ENCODE measurements around the gene MICAL2.

Gene MICAL2

DNA sequence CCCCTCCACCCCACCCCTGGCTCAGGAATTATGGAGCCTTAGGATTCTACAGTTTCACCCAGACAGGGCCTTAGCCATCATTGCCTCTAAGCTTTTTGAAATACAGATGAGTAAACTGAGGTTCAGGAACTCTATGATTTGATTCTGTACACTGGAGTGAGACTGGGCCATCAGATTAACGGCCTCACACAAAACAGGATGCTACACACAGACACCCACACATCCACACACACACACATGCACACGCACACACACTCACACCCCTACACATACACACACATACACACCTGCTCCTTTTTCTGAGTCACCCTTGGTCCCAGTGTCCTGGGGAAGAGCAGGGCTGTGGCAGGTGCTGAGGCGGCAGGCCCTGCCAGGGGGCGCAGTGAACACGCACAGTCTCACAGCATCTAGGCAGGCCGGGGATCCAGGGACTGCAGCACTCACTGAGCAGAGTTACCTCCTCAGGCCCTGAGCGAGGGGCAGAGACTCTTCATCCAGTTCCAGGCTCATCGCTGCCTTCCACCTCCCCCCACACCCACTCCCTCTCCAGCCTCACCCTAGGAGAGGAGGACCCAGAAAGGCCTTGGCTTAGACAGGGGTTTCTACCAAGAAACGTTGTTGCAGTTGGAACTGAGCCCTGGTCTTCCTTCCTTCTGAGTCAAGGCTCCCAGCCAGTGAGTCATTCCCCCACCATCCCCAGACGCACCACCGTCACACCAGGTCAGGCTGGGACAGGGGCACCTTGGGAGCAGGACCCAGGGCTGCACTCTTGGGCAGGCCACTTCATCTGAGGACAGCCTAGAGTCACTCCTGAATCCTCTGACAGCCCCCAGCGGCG, 177.2 kb downstream of the MICAL2 start:
- DNase-seq (ENCODE audit: low spot score), result peak; percentile 91

DNA sequence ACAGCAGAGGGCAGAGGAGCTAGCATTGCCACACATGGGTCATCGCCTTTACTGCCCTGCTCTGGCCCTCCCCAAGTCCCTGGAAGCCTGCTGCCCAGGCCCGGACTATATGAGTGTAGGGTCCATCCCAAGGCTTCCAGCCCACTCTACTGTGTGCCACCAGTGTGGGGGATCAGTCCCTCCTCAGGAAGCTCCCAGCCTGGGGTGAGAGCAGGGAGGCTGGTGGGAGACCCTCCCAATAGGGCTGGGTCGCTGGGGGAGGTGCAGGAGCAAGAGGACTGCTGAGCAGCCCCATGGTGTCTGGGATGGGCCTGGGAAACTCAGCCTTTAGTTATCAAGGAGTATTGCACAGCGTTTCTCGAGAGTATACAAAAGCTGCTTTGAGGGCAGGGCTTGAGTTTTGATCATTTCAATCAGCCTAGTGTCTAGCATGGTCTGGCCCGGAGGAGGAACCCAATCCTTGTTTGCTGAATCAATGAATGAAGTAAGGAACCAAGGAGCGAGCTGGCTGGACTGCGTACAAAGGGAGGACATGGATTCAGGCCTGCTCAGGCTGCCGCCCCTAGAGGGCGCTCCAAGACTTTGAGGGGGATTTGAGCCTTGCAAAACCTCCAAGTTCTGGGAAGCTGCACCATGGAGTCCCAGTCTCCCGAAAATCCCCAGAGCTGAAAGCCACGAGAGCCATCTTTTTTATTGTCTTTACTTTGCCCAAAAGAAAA, 178.0 kb downstream of the MICAL2 start:
- DNase-seq (ENCODE audit: low spot score), result peak; percentile 94

DNA sequence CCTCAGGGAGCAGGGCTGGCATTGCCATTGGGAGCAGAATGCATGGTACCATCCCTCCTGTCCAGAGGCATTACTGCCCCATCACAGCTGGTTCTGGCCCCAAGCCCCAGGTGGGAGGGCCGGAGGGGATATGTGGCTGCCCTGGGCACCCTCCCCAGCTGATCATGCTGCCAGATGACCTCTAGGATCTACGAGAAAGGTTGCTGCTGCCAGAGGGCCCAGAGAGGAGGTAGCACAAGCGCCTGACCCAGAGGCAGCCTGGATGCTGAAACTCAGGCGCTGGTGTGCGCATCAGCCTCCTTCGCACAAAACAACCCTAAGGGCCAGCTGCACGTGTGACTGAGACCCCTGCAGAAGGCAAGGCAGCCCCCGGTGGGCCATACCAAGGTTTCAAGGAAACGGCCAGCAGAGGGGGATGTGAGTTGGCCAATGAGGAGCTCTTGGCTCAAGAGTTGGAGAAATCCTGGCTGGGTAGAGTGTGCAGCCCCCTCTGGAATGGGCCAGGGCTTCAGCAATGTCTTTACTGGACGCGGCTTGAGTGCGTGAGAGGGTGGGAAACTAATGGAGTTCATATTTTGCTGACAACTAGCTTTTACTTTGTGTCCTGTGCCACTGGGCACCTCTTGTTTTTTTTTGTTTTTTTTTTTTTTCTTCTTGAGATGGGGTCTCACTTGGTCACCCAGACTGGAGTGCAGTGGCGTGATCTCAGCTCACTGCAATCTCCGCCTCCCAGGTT, 178.7 kb downstream of the MICAL2 start:
- DNase-seq (ENCODE audit: low spot score), result peak; percentile 1

DNA sequence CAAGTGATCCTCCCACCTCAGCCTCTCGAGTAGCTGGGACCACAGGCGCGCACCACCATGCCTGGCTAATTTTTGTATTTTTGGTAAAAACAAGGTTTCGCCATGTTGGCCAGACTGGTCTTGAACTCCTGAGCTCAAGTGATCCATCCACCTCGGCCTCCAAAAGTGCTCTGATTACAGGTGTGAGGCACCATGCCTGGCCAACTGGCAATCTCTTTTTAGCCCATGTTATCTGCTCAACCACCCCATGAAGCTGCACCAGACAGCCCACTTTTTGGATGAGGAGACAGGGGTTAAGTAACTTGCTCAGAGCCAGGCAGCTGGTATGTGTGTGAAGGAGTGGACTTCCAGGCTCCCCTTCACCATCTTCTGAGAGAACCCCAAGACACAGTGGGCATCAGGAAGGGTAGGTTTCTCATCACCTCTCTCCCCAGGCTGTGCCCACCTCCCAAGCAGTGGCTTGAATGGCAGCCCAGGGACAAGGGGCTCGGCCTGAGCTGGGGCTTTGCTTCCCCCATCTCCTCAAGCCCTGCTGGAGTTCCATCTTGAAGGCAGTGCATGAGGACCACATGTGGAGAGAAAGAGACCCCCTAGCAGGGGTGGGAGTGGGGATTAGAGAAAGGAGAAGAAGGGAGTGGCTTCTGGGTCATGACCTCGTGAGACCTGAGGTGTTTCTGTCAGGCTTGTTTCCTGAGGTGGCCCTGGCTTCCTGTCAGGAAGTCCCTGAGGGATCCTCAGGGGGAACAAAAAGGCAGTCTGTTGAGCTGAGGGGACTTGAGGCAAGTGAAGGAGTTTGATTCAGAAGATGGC, 179.5 kb downstream of the MICAL2 start:
- no peak for DNase-seq (ENCODE audit: low spot score)

DNA sequence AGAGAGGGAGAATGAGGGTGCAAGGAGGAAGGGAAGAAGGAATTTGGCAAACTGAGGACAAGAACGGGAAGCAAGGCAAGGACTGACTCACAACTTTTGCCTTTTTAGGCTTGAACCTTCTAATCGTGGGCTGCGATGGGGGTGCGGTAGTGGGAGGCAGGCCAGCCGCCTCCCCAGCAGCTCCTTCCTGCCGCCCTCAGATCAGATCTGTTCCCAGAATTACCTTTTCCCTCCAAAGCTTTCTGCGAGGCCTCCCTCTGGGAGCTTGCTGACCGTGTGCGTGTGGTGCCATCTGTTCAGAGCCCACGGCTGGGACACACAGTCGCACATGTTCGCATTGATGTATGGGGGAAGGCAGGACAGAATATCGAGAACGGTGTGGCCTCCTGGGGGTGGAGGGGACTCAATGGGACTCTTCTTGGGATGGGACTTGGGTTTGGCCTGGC, 180.1 kb downstream of the MICAL2 start:
- DNase-seq (ENCODE audit: low spot score), result no peak

DNA sequence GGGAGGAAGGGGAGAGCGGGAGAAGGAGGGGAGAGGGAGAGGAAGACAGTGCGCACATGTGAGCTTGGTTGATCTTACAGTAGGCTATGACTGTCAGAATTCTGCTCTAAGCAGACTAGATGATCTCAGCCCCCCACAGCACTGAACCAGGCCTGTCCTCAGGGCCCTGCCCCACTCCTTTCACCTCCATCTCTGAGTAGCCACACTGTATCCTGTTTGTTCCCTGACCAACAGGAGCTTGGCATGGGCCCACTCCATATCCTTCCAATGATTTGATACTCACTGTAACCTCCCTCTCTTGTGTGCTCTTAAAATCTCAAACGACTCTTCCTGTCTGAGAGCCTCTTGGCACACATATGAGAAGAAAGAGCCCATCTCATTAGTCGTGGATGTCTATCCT, 180.9 kb downstream of the MICAL2 start:
- no peak for DNase-seq (ENCODE audit: low spot score)

DNA sequence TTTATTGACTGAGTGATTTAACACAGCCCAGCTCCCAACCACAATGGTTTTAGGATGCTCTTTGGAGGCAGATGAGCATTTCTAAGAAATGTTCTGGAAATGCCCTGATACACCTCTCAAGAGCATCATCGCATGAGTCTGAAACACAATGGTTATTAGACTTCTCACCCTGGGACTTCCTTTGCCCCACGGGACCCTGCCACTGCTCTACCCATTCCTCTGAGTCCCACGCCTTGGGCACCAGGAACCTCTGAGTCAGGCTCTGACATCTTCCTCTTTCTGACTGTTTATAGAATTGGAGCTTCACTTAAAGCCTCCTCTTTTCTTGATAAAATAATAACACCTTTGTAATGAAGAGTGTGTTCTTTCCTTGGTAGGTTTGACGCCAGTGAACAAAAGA, 181.4 kb downstream of the MICAL2 start:
- no peak for DNase-seq (ENCODE audit: low spot score)

DNA sequence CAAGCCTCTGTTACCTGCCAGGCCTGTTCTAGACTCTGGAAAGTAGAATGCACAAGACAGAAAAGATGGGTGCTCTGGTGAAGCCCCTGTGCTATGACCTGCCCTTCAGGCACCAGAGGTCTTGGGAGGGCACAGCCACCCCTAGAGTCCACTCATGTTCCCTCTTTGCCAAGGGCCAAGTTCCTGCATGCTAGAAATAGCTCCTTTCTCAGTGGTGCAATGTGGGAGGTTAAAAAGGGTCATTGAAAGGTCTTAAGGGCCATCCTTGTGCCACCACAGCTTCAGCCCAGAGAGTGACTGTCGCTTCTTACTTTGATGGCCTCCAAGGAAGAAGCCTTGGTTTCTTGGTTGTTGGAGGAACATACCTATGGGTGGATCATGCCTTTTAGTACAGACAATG, 182.4 kb downstream of the MICAL2 start:
- no peak for DNase-seq (ENCODE audit: low spot score)

DNA sequence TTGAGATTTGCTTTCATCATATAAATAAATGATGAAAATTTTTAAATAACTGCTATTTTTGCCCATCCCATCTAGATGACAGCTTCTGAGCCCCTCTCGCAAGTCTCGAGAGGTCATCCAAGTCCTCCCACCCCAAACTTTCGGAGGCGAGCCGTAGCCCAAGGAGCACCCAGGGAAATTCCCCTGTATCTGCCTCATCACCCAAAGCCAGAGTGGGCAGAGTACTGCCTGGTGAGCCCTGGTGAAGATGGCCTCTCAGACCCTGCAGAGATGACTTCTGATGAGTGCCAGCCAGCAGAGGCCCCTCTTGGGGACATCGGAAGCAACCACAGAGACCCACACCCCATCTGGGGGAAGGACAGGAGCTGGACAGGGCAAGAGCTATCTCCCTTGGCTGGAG, 183.1 kb downstream of the MICAL2 start:
- no peak for DNase-seq (ENCODE audit: low spot score)

DNA sequence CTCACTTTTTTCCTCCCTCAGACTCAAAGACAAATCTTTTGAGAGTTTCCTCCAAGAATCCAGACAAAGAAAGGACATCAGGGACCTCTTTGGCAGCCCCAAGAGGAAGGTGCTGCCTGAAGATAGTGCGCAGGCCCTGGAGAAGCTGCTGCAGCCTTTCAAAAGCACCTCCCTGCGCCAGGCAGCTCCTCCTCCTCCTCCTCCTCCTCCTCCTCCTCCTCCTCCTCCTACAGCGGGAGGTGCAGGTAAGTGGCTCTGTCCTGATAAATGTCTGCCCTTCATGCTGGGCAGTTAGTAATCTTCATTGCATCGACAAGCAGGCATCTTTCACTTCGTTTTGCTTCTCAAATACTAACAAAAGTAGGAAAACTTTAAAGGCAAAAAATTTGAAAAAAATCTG, 184.2 kb downstream of the MICAL2 start:
- no peak for DNase-seq (ENCODE audit: low spot score)

DNA sequence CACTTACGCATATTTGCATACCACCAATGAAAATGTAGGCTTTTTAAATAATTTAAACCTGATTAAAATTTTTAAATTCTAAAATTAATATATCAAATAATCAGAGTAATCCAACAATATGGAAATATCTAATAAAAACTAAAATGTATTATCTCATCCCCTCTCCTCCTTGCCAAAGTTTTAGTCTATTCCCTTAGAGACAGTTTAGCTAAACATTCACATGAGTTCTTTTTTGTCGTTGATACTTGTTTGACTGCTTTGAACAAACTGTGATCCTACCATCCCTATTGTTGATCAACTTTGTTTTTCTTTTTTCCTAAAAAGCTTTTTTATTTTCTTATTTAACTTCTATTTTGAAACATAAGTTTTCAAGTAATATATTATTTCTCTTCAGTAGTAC, 185.6 kb downstream of the MICAL2 start:
- no peak for DNase-seq (ENCODE audit: low spot score)

DNA sequence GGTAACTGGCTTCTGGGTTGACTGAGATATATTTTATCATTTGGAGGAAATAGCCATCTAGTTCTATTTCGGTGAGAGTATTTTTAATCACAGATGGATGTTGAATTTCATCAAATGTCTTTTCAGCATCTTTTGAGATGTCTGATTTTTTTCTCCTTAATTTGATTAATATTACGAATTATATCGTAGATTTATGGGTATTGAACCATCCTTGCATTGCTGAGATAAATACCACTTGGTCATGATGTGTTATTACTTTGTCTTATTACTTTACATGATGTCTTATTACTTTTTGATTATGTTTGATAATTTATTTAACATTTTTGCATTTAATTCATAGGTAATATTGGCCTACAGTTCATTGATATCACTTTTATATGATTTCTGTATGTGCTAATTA, 188.2 kb downstream of the MICAL2 start:
- no peak for DNase-seq (ENCODE audit: low spot score)

DNA sequence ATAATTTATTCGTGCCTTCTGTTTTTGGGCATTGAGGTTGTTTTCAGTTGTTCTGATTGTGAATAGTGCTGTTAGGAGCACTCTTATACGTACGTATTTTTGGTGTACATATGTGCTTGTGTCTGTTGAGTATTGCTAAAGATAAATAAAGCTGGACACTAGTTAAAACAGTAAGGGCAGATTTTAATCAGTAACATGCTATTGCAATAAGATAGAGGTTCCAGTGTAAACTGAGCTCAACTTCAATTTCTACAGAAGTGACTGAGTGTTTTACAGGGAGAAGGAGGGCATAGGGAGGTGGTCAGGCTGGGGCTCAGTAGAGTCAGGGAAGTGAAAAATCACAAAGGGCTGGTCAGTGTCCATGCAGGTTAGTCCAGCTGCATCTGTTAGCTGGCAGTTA, 191.0 kb downstream of the MICAL2 start:
- DNase-seq (ENCODE audit: low spot score), result no peak

DNA sequence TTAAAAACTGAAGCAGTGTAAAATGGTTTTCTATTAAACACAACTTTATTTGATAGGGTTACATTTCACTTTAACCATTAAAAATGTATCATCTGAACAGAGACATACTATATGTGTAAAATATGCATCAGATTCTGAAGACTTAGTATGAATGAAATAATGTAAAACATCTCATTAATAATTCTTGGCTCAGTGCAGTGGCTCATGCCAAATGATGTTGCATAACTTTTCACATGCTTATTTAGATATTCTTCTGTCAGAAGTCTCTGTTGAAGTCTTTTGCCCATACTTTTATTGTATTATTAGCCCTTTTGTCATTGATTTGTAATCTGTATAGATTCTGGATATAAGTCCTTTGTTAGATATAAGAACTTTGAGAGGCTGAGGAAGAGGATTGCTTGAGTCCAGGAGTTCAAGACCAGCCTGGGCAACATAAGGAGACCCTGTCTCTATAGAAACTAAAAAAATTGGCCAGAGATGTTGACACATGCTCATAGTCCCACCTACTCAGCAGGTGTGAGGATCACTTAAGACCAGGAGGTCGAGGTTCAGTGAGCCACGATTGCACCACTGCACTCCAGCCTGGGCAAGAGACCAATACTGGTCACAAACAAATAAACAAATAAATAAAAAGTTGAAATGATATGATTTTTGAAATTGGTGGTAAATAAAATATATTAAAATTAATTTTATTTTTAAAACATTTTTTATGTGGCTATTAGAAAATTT, 193.2 kb downstream of the MICAL2 start:
- no peak for DNase-seq (ENCODE audit: low spot score)

DNA sequence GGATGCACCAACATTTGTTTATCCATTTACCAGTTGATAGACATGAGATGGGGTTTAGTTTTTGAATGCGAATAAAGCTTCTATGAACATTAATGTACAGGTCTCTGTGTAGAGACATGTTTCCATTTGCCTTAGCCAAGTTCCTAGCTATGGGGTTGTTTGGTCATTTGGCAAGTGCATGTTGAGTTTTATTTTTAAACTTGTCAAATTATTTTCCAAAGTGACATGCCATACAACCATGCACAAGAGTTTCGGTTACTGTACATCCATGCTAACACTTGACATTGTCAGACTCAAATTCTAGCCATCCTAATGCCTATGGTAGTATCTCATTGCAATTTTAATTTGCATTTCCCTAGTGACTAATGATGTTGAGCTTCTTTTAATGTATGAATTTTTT, 196.4 kb downstream of the MICAL2 start:
- DNase-seq (ENCODE audit: low spot score), result no peak

DNA sequence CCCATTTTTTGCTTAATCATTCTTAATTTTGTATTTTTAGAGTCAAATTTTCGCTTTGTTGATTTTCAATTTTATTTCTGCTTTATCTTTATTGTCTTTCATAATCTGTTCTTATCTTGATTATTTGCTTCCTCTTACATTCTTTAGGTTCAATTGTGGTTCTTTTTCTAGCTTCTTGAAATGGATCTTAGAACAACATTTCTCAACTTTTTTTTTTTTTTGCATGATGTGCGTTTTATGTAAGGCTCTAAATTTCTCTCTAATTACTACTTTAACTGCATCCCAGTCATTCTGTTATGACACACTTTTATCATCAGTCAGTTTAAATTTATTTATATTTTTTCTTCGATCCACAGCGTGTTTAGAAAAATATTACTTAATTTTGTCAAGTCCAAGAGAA, 201.7 kb downstream of the MICAL2 start:
- DNase-seq (ENCODE audit: low spot score), result no peak
